Tibial nerve (tissue), 4 donors: ENCODE results near the gene GLS.

ENCODE experiments used
- CTCF ChIP-seq, 5 experiments: fragments of 200-600 bp in 3 of 5; fragments of 450-650 bp in 2 of 5; sonication (generic) in 3 of 5; IDR thresholded peaks; one replicate each; pipeline ENCODE4 v1.5.1; 2016 to 2019; ENCODE audit warnings: antibody characterized with exemption in 5 of 5, mild to moderate bottlenecking in 3 of 5, moderate library complexity in 2 of 5
- EP300 ChIP-seq, 2 donors: sonication (generic); formaldehyde crosslinking; IDR thresholded peaks; one replicate each; pipeline ENCODE4 v1.6.1; 2017; ENCODE audit warnings: antibody characterized with exemption in 2 of 2, mild to moderate bottlenecking in 1 of 2
- POLR2A ChIP-seq, 2 donors: fragments of 450-650 bp; IDR thresholded peaks; one replicate each; pipeline ENCODE4 v1.6.1; 2017; ENCODE audit warnings: antibody characterized with exemption in 2 of 2, mild to moderate bottlenecking in 2 of 2, moderate library complexity in 2 of 2

GRCh38 chr2:190970160-190970559, 89.5 kb downstream of the GLS start:
- no peak for TF ChIP-seq CTCF (IDR thresholded peaks at IDR 0.05)
- no peak for TF ChIP-seq POLR2A (IDR thresholded peaks at IDR 0.05)
- no peak for TF ChIP-seq EP300 (IDR thresholded peaks at IDR 0.05)
